ENCODE data around the gene ACVRL1. TPM values are rescaled to one million over a fixed set of nuclear protein-coding genes. Genes with fewer than 3 reads are reported as not detected.

ACVRL1 gene
- total and polyA plus RNA-seq, 4 donors, result 76.1 to 186 (median 115) TPM

DNA sequence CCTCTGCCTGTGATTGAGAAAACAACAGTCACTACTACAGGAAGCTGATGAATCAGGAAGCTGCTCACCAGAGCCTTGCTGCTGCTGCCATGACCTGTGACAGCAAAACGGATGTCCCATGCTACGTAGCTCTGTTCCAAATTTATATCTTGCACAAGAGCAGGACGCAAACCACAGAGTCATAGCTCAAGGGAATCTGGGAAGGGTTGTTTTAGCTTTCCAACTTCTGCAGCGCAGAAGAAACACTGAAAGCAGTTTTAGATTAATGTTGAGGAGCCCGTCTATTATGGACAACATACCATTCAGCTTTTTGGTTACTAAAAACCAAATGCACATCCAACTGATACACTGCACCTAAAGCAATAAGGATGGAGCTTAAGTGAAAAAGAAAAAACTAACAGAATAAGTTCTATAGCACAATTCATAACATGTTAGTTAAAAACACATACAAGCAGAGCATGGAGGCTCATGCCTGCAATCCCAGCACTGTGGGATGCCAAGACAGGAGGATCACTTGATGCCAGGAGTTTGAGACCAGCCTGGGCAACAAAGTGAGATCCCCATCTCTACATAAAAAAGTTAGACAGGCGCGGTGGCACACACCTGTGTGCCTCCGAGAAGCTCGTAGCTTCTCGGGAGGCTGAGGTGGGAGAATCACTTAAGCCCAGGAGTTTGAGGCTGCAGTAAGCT is 21.1 kb upstream of the ACVRL1 start:
- TF ChIP-seq, protein P1, sequence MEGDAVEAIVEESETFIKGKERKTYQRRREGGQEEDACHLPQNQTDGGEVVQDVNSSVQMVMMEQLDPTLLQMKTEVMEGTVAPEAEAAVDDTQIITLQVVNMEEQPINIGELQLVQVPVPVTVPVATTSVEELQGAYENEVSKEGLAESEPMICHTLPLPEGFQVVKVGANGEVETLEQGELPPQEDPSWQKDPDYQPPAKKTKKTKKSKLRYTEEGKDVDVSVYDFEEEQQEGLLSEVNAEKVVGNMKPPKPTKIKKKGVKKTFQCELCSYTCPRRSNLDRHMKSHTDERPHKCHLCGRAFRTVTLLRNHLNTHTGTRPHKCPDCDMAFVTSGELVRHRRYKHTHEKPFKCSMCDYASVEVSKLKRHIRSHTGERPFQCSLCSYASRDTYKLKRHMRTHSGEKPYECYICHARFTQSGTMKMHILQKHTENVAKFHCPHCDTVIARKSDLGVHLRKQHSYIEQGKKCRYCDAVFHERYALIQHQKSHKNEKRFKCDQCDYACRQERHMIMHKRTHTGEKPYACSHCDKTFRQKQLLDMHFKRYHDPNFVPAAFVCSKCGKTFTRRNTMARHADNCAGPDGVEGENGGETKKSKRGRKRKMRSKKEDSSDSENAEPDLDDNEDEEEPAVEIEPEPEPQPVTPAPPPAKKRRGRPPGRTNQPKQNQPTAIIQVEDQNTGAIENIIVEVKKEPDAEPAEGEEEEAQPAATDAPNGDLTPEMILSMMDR (IDR thresholded peaks at IDR 0.05; ENCODE audit: control extremely low read depth, extremely low read depth), result no peak
- H3K36me3 ChIP-seq (ENCODE audit: control insufficient read depth in 4 of 4, insufficient read depth in 4 of 4, low read length in 4 of 4), result no peaks in the 10 kb centered on the region
- peaks cover 0 to 6% (median 4%) of the 10 kb centered on the region in 5 donors for H3K4me1 ChIP-seq (ENCODE audit: control insufficient read depth in 5 of 5, insufficient read depth in 5 of 5, low read length in 5 of 5)
- H3K27me3 ChIP-seq (ENCODE audit: control insufficient read depth in 3 of 3, insufficient read depth in 3 of 3, low read length in 2 of 3), result no peaks in the 10 kb centered on the region
- 53 to 58% methylated on average over 10 of the region's 10 CpGs for WGBS, 2 donors
- DNase-seq, result peak; percentile 74 to 96 (median 88)
- H3K4me3 ChIP-seq, result no peak overlapping the region
- H3K9ac ChIP-seq (ENCODE audit: insufficient read depth in 1 of 2, low read length in 2 of 2), result peak overlapping the region in 1 of 2 donors; percentile 58
- H3K9me3 ChIP-seq (ENCODE audit: control insufficient read depth in 4 of 4, insufficient read depth in 3 of 4, low read length in 3 of 4), result no peaks in the 10 kb centered on the region
- H3K27ac ChIP-seq (ENCODE audit: low read depth in 1 of 2, low read length in 1 of 2), result peak overlapping the region; percentile 41 to 82
- peak; percentile 81 for ATAC-seq (ENCODE audit: insufficient read depth, low FRiP score)

DNA sequence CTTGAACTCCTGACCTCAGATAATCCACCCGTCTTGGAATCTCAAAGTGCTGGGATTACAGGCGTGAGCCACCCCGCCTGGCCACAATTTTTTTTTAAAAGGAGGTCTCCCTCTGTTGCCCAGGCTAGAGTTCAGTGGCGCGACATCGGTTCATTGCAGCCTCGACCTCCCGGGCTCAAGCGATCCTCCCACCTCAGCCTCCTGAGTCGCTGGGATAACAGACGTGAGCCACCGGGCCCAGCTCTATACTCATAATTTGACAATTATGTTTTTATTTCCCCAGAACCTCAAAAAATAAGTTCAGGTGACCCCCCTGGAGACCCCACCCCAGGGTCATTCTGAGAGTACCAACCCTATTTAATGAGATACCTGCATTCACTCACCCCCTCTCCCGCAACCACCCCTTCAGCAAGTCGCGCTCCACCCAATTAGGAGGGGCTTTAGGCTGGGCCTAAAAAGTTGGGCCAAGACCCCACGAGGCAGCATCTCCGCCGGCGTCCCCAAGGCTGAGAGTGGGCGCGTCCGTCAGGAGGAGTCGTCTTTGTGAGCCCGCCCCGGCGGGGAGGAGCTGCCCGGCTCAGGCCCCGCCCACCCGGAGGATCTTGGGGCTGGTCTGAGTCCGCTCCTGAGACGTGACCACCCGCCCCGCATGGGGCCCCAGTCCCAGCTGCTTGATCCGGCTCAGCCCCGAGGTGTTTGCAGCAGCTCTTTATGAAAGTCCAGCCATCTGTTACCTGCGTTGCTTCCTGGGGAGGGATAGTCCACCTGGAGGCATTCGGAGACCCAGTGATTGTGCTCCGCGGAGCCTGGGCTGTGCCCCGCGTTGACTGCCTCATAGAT is 19.6 kb upstream of the ACVRL1 start, which contains the start of gene ANKRD33:
Gene ANKRD33, plus strand, starts transcription at position 628 of the 840 bp plus-strand sequence. Its CDS starts 84 bp downstream, at position 712.
- 52 to 55% methylated on average over 41 of the region's 41 CpGs for WGBS, 2 donors
- H3K4me3 ChIP-seq, result no peak within 1 kb of the TSS
- H3K36me3 ChIP-seq (ENCODE audit: control insufficient read depth in 4 of 4, insufficient read depth in 4 of 4, low read length in 4 of 4), result no peaks in the 10 kb centered on the region
- no peaks in the 10 kb centered on the region for H3K9me3 ChIP-seq (ENCODE audit: control insufficient read depth in 4 of 4, insufficient read depth in 3 of 4, low read length in 3 of 4)
- peak; percentile 47 to 63 (median 60) for DNase-seq
- no peak within 1 kb of the TSS for H3K27ac ChIP-seq (ENCODE audit: low read depth in 1 of 2, low read length in 1 of 2)
- H3K4me1 ChIP-seq (ENCODE audit: control insufficient read depth in 5 of 5, insufficient read depth in 5 of 5, low read length in 5 of 5), result peaks cover 0 to 6% (median 4%) of the 10 kb centered on the region in 5 donors
- no peak within 1 kb of the TSS for H3K9ac ChIP-seq (ENCODE audit: insufficient read depth in 1 of 2, low read length in 2 of 2)
- ATAC-seq (ENCODE audit: insufficient read depth, low FRiP score), result no peak
- TF ChIP-seq, protein P1 (IDR thresholded peaks at IDR 0.05; ENCODE audit: control extremely low read depth, extremely low read depth), result no peak
- no peaks in the 10 kb centered on the region for H3K27me3 ChIP-seq (ENCODE audit: control insufficient read depth in 3 of 3, insufficient read depth in 3 of 3, low read length in 2 of 3)

DNA sequence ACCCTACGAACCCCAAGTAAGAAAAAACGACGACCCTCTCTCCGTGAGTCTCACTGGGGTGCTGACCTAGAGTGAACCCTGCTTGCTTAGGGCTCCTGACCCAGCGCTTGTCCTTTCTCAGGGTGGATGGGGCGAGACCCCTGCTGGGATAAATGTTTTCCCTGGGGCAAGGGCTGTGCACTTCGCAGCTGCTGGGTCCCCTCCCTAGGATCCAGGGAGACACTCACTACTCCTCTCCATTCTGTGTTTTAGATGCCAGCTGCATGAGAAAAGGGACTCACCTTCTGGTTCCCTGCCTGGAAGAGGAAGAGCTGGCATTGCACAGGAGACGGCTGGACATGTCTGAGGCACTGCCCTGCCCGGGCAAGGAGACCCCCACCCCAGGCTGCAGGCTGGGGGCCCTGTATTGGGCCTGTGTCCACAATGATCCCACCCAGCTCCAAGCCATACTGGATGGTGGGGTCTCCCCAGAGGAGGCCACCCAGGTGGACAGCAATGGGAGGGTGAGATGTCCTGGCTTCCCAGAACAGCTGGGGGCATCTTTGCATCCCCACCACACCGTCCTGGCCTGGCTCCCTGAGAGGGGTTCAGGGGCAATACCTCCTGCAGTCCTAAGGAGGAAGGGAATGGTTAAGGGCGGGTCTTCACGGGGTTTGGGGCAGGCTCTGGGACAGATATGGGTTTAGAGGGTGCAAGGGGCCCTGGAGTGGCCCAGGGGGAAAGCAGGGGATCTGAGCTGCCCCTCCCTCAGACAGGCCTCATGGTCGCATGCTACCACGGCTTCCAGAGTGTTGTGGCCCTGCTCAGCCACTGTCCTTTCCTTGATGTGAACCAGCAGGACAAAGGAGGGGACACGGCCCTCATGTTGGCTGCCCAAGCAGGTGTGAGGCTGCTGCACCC is 18.7 kb upstream of the ACVRL1 start:
- no peak for ATAC-seq (ENCODE audit: insufficient read depth, low FRiP score)
- H3K4me1 ChIP-seq (ENCODE audit: control insufficient read depth in 5 of 5, insufficient read depth in 5 of 5, low read length in 5 of 5), result peaks cover 0 to 6% (median 4%) of the 10 kb centered on the region in 5 donors
- WGBS, 2 donors, result 72 to 80% methylated on average over 15 of the region's 15 CpGs
- DNase-seq, result no peak
- no peak overlapping the region for H3K9ac ChIP-seq (ENCODE audit: insufficient read depth in 1 of 2, low read length in 2 of 2)
- H3K36me3 ChIP-seq (ENCODE audit: control insufficient read depth in 4 of 4, insufficient read depth in 4 of 4, low read length in 4 of 4), result no peaks in the 10 kb centered on the region
- H3K4me3 ChIP-seq, result no peak overlapping the region
- no peaks in the 10 kb centered on the region for H3K9me3 ChIP-seq (ENCODE audit: control insufficient read depth in 4 of 4, insufficient read depth in 3 of 4, low read length in 3 of 4)
- H3K27me3 ChIP-seq (ENCODE audit: control insufficient read depth in 3 of 3, insufficient read depth in 3 of 3, low read length in 2 of 3), result no peaks in the 10 kb centered on the region
- TF ChIP-seq, protein P1 (IDR thresholded peaks at IDR 0.05; ENCODE audit: control extremely low read depth, extremely low read depth), result no peak
- no peak overlapping the region for H3K27ac ChIP-seq (ENCODE audit: low read depth in 1 of 2, low read length in 1 of 2)
